SH-SY5Y (cell line): ENCODE data around the gene CARD18.

Experiments
- GATA2 ChIP-seq: IDR thresholded peaks from 2 replicates; pipeline ENCODE4 v1.6.1; 2011; ENCODE audit warnings: mild to moderate bottlenecking, low read depth, low read length
- GATA3 ChIP-seq: IDR thresholded peaks from 2 replicates; pipeline ENCODE4 v1.6.1; 2011; ENCODE audit warnings: low read depth, mild to moderate bottlenecking, low read length, moderate library complexity

DNA sequence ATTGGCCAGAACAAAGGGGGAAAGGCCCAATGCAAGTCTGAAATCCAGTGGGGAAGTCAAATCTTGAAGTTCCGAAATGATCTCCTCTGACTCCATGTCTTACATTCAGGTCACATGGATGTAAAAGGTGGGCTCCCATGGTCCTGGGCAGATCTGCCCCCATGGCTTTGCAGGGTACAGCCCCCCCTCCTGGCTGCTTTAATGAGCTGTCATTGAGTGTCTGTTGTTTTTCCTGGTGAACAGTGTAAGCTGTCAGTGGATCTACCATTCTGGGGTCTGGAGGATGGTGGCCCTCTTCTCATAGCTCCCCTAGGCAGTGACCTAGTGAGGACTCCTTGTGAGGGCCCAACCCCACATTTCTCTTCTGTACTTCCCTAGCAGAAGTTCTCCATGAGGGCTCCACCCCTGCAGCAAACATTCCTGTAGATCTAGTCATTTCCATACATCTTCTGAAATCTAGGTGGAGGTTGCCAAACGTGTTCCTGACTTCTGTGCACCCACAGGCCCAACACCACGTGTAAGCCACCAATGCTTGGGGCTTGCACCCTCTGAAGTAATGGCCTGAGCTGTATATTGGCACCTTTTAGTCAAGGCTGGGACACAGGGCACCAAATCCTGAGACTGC, 9.3 kb downstream of the CARD18 start:
- no peak for TF ChIP-seq GATA2
- no peak for TF ChIP-seq GATA3
